Left lung (tissue), 14 donors: ENCODE measurements around the gene FAAH2. TPM values are rescaled to one million over a fixed set of nuclear protein-coding genes. Genes with fewer than 3 reads are reported as not detected.
A peak's percentile ranks its signal among the peaks of the same experiment; 100 is the strongest.

ENCODE experiments used
- ATAC-seq: fragments of 200-7000 bp; cut with Tn5 transposase; one replicate; pipeline ENCODE4 v1.9.1; 2020; ENCODE audit warnings: moderate library complexity
- DNase-seq, 4 donors: peaks; one replicate each; pipeline ENCODE4 v3.0.0-alpha.2; 2013 to 2020
- H3K27ac ChIP-seq, 2 donors: fragments of 200-600 bp; sonication (generic) in 1 of 2; one replicate each; pipeline versions ENCODE4 v1.5.0 to v1.8.0; 2020 to 2021
- H3K27me3 ChIP-seq, 2 donors: fragments of 200-600 bp; sonication (generic) in 1 of 2; one replicate each; pipeline versions ENCODE4 v1.5.0 to v1.8.0; 2020 to 2021
- H3K36me3 ChIP-seq, 2 donors: fragments of 200-600 bp; sonication (generic) in 1 of 2; one replicate each; pipeline versions ENCODE4 v1.5.0 to v1.8.0; 2020 to 2021
- H3K4me1 ChIP-seq, 2 donors: fragments of 200-600 bp; one replicate each; pipeline ENCODE4 v1.8.0; 2021
- H3K4me3 ChIP-seq, 2 donors: fragments of 200-600 bp; sonication (generic) in 1 of 2; one replicate each; pipeline versions ENCODE4 v1.5.0 to v1.8.0; 2020 to 2021; ENCODE audit warnings: mild to moderate bottlenecking in 1 of 2
- H3K9me3 ChIP-seq, 2 donors: fragments of 200-600 bp; sonication (generic) in 1 of 2; one replicate each; pipeline versions ENCODE4 v1.5.0 to v1.8.0; 2020 to 2021
- CTCF ChIP-seq, 2 donors: fragments of 200-600 bp; sonication (generic) in 1 of 2; IDR thresholded peaks; one replicate each; pipeline versions ENCODE4 v1.5.0 to v1.8.0; 2021; ENCODE audit warnings: antibody characterized with exemption in 2 of 2
- intact Hi-C, 2 donors: fragments of 100-400 bp; cut with DNase I; formaldehyde crosslinking; loops; one replicate each; pipeline versions ENCODE4 v1.11.2 to v1.14.2; 2022
- long read RNA-seq, 12 donors: library from polyadenylated mRNA in 2 of 12; unstranded in 2 of 12; transcript quantifications; one replicate each; pipeline ENCODE4 v2.0.0 and lab custom pipeline, GENCODE V29; 2019 to 2026
- polyA plus RNA-seq, 6 donors: library from polyadenylated mRNA; unstranded; fragments of 120-200 nt; gene quantifications; one replicate each; pipeline ENCODE4 v1.2.1, GENCODE V29; 2013; ENCODE audit not compliant: insufficient read length in 6 of 6
- total RNA-seq, 2 donors: library from RNA; stranded (reverse); fragmentation: NEBNext Ultra II Directional; extraction: Animal tissue kit (Norgen Biotek cat#: 25700); gene quantifications; one replicate each; pipeline ENCODE4 v1.2.1, GENCODE V29; 2021
- donor health status: DM: no; HTN: yes; CAD: no.
- donor health status: DM: no; HTN: no; CAD: no.

FAAH2 gene, protein sequence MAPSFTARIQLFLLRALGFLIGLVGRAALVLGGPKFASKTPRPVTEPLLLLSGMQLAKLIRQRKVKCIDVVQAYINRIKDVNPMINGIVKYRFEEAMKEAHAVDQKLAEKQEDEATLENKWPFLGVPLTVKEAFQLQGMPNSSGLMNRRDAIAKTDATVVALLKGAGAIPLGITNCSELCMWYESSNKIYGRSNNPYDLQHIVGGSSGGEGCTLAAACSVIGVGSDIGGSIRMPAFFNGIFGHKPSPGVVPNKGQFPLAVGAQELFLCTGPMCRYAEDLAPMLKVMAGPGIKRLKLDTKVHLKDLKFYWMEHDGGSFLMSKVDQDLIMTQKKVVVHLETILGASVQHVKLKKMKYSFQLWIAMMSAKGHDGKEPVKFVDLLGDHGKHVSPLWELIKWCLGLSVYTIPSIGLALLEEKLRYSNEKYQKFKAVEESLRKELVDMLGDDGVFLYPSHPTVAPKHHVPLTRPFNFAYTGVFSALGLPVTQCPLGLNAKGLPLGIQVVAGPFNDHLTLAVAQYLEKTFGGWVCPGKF
- total RNA-seq (1 to 10 TPM; 5.0 to 6.2 TPM), polyA plus RNA-seq (1 to 10 TPM; 6.3 to 9.6 (median 6.6) TPM)
- long read RNA-seq, donor 1, partial matches to known transcripts: 0 of 1 reads
- long read RNA-seq, donor 1, other reads (novel, unspliced or antisense): 0 of 1 reads
- long read RNA-seq, donor 2: 0 reads
- long read RNA-seq, donor 3: 0 reads
- long read RNA-seq, donor 4, partial matches to known transcripts: 0 of 5 reads
- long read RNA-seq, donor 4, other reads (novel, unspliced or antisense): 2 of 5 reads
- long read RNA-seq, donor 5: 0 reads
- long read RNA-seq, donor 6: 0 reads
- long read RNA-seq, donor 7: 0 reads
- long read RNA-seq, donor 8, partial matches to known transcripts: 0 of 1 reads
- long read RNA-seq, donor 8, other reads (novel, unspliced or antisense): 0 of 1 reads
- long read RNA-seq, donor 9: 0 reads
- long read RNA-seq, donor 10, partial matches to known transcripts: 0 of 4 reads
- long read RNA-seq, donor 10, other reads (novel, unspliced or antisense): 3 of 4 reads
- long read RNA-seq, donor 11: 0 reads
- long read RNA-seq, donor 12, partial matches to known transcripts: 0 of 3 reads
- long read RNA-seq, donor 12, other reads (novel, unspliced or antisense): 0 of 3 reads

GRCh38 chrX:57286507-57287251 lies at the start of gene FAAH2:
TSS of gene FAAH2 (plus strand) at chrX:57286706. CDS start at chrX:57286826, 120 bp downstream.
- Histone ChIP-seq H3K27ac (peak within 1 kb of the TSS; percentile 33 to 57), H3K36me3 (no peaks in the 10 kb centered on the region), H3K4me3 (peak within 1 kb of the TSS; percentile 4 to 28), H3K4me1 (no peaks in the 10 kb centered on the region), H3K9me3 (no peaks in the 10 kb centered on the region), H3K27me3 (no peaks in the 10 kb centered on the region)
- intact Hi-C loops: no loop called here
- DNase-seq (peak; percentile 5 to 78 (median 44)), ATAC-seq (peak; percentile 91)
- TF ChIP-seq CTCF (IDR thresholded peaks at IDR 0.05): no peak

- DNase-seq: peak in 1 of 4 donors; percentile 8
- Histone ChIP-seq H3K4me1 (no peaks in the 10 kb centered on the region), H3K27me3 (no peaks in the 10 kb centered on the region), H3K36me3 (no peaks in the 10 kb centered on the region), H3K9me3 (peaks cover 0 to 11% of the 10 kb centered on the region in 2 donors), H3K27ac (no peak overlapping the region), H3K4me3 (no peak overlapping the region)
- TF ChIP-seq CTCF (IDR thresholded peaks at IDR 0.05): no peak
- no peak for ATAC-seq
- intact Hi-C loops: no loop called here
These were observed 44.5 kb upstream of the FAAH2 start for GRCh38 chrX:57241967-57242366.

GRCh38 chrX:57251965-57252364 lies 34.5 kb upstream of the FAAH2 start:
- no peak for TF ChIP-seq CTCF (IDR thresholded peaks at IDR 0.05)
- Histone ChIP-seq H3K27me3 (no peaks in the 10 kb centered on the region), H3K27ac (no peak overlapping the region), H3K4me3 (no peak overlapping the region), H3K36me3 (no peaks in the 10 kb centered on the region), H3K9me3 (peaks cover 0 to 25% of the 10 kb centered on the region in 2 donors), H3K4me1 (no peaks in the 10 kb centered on the region)
- ATAC-seq (no peak), DNase-seq (no peak)
- intact Hi-C loops: no loop called here

GRCh38 chrX:57265126-57265525 lies 21.4 kb upstream of the FAAH2 start:
- no peaks in the 10 kb centered on the region for H3K9me3 ChIP-seq
- H3K4me3 ChIP-seq: no peak overlapping the region
- H3K36me3 ChIP-seq: no peaks in the 10 kb centered on the region
- TF ChIP-seq CTCF (IDR thresholded peaks at IDR 0.05): no peak
- ATAC-seq (no peak), DNase-seq (no peak)
- intact Hi-C loops: no loop called here
- H3K4me1 ChIP-seq: no peaks in the 10 kb centered on the region
- H3K27ac ChIP-seq: no peak overlapping the region
- no peaks in the 10 kb centered on the region for H3K27me3 ChIP-seq
